HEK293 (cell line): ENCODE data around the gene TFE3.
A peak's percentile ranks its signal among the peaks of the same experiment; 100 is the strongest.

ENCODE experiments used
- ATF2 ChIP-seq: fragments of 450-650 bp; formaldehyde crosslinking; IDR thresholded peaks from 2 replicates; pipeline ENCODE4 v1.5.1; 2016; ENCODE audit warnings: missing biosample characterization, missing genetic modification characterization, low read depth
- KLF16 ChIP-seq: fragments of 450-650 bp; formaldehyde crosslinking; IDR thresholded peaks from 2 replicates; pipeline ENCODE4 v1.5.1; 2017; ENCODE audit warnings: missing biosample characterization, missing genetic modification characterization
- MZF1 ChIP-seq: fragments of 450-650 bp; formaldehyde crosslinking; IDR thresholded peaks from 2 replicates; pipeline ENCODE4 v1.5.1; 2017; ENCODE audit warnings: missing biosample characterization, missing genetic modification characterization, borderline replicate concordance
- OSR2 ChIP-seq: fragments of 450-650 bp; formaldehyde crosslinking; IDR thresholded peaks from 2 replicates; pipeline ENCODE4 v1.5.1; 2016; ENCODE audit warnings: missing biosample characterization, missing genetic modification characterization
- SETDB1 ChIP-seq: IDR thresholded peaks from one replicate; pipeline ENCODE4 v1.6.1; 2017; ENCODE audit warnings: mild to moderate bottlenecking, low read length, moderate library complexity, mixed read lengths; ENCODE audit not compliant: insufficient read length
- SP2 ChIP-seq: fragments of 450-650 bp; formaldehyde crosslinking; IDR thresholded peaks from 2 replicates; pipeline ENCODE4 v1.5.1; 2016; ENCODE audit warnings: missing biosample characterization, missing genetic modification characterization
- ZBTB11 ChIP-seq: fragments of 450-650 bp; formaldehyde crosslinking; conservative IDR thresholded peaks from 2 replicates; pipeline ENCODE4 v1.5.1; 2016; ENCODE audit warnings: low read depth, missing biosample characterization, missing genetic modification characterization
- ZBTB7A ChIP-seq: fragments of 450-650 bp; formaldehyde crosslinking; IDR thresholded peaks from 2 replicates; pipeline ENCODE4 v1.5.1; 2016; ENCODE audit warnings: low read depth, missing biosample characterization, missing genetic modification characterization
- ZNF138 ChIP-seq: fragments of 450-650 bp; formaldehyde crosslinking; IDR thresholded peaks from 2 replicates; pipeline ENCODE4 v1.5.1; 2016; ENCODE audit warnings: missing biosample characterization, missing genetic modification characterization, borderline replicate concordance
- ZNF223 ChIP-seq: fragments of 450-650 bp; formaldehyde crosslinking; IDR thresholded peaks from 2 replicates; pipeline ENCODE4 v1.5.1; 2016; ENCODE audit warnings: missing biosample characterization, missing genetic modification characterization
- ZNF23 ChIP-seq: fragments of 450-650 bp; formaldehyde crosslinking; IDR thresholded peaks from 2 replicates; pipeline ENCODE4 v1.5.1; 2016; ENCODE audit warnings: missing biosample characterization, missing genetic modification characterization, borderline replicate concordance
- ZNF248 ChIP-seq: fragments of 450-650 bp; formaldehyde crosslinking; IDR thresholded peaks from 2 replicates; pipeline ENCODE4 v1.5.1; 2017; ENCODE audit warnings: missing biosample characterization, missing genetic modification characterization
- ZNF311 ChIP-seq: fragments of 450-650 bp; formaldehyde crosslinking; IDR thresholded peaks from 2 replicates; pipeline ENCODE4 v1.5.1; 2017; ENCODE audit warnings: missing biosample characterization, missing genetic modification characterization, borderline replicate concordance
- ZNF341 ChIP-seq: fragments of 450-650 bp; formaldehyde crosslinking; IDR thresholded peaks from 2 replicates; pipeline ENCODE4; 2016; ENCODE audit warnings: low read depth, missing biosample characterization, missing genetic modification characterization
- ZNF449 ChIP-seq: fragments of 450-650 bp; formaldehyde crosslinking; IDR thresholded peaks from 2 replicates; pipeline ENCODE4 v1.5.1; 2017; ENCODE audit warnings: missing biosample characterization, mild to moderate bottlenecking, missing genetic modification characterization, moderate library complexity
- ZNF585B ChIP-seq: fragments of 450-650 bp; formaldehyde crosslinking; IDR thresholded peaks from 2 replicates; pipeline ENCODE4 v1.5.1; 2016; ENCODE audit warnings: missing biosample characterization, missing genetic modification characterization
- ZNF596 ChIP-seq: fragments of 450-650 bp; IDR thresholded peaks from 2 replicates; pipeline ENCODE4 v1.5.0; 2018; ENCODE audit warnings: missing biosample characterization, mild to moderate bottlenecking, missing genetic modification characterization, moderate library complexity
- ZNF658 ChIP-seq: fragments of 450-650 bp; formaldehyde crosslinking; IDR thresholded peaks from 2 replicates; pipeline ENCODE4; 2016; ENCODE audit warnings: missing biosample characterization, missing genetic modification characterization
- ZNF76 ChIP-seq: fragments of 450-650 bp; formaldehyde crosslinking; IDR thresholded peaks from 2 replicates; pipeline ENCODE4; 2016; ENCODE audit warnings: low read depth, missing biosample characterization, missing genetic modification characterization, borderline replicate concordance
- ZNF776 ChIP-seq: fragments of 450-650 bp; formaldehyde crosslinking; IDR thresholded peaks from 2 replicates; pipeline ENCODE4 v1.5.0; 2017; ENCODE audit warnings: missing biosample characterization, missing genetic modification characterization, borderline replicate concordance
- ZNF791 ChIP-seq: fragments of 450-650 bp; formaldehyde crosslinking; IDR thresholded peaks from 2 replicates; pipeline ENCODE4 v1.5.1; 2016; ENCODE audit warnings: missing biosample characterization, missing genetic modification characterization
- TF ChIP-seq, protein P1 (sequence below): fragments of 450-650 bp; formaldehyde crosslinking; IDR thresholded peaks from 2 replicates; pipeline ENCODE4 v1.5.1; 2016; ENCODE audit warnings: missing biosample characterization, missing genetic modification characterization
- TF ChIP-seq, protein P2 (sequence below): IDR thresholded peaks from 2 replicates; pipeline ENCODE4 v1.6.1; 2011; ENCODE audit warnings: mild to moderate bottlenecking, low read depth, low read length, borderline replicate concordance
- TF ChIP-seq, protein P3 (sequence below): fragments of 450-650 bp; formaldehyde crosslinking; IDR thresholded peaks from 2 replicates; pipeline ENCODE4 v1.5.1; 2016; ENCODE audit warnings: missing biosample characterization, missing genetic modification characterization, borderline replicate concordance

The TFE3 gene

GRCh38 chrX:49073601-49074575 is 30.7 kb upstream of the TFE3 start, which contains the start of gene PRAF2 (continued):
- TF ChIP-seq, protein P1, sequence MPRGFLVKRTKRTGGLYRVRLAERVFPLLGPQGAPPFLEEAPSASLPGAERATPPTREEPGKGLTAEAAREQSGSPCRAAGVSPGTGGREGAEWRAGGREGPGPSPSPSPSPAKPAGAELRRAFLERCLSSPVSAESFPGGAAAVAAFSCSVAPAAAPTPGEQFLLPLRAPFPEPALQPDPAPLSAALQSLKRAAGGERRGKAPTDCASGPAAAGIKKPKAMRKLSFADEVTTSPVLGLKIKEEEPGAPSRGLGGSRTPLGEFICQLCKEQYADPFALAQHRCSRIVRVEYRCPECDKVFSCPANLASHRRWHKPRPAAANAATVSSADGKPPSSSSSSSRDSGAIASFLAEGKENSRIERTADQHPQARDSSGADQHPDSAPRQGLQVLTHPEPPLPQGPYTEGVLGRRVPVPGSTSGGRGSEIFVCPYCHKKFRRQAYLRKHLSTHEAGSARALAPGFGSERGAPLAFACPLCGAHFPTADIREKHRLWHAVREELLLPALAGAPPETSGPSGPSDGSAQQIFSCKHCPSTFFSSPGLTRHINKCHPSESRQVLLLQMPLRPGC (tag by site-specific recombination) = no peak
- TF ChIP-seq SETDB1 (no peak), ZNF585B (no peak), ZNF138 (tag by site-specific recombination) (no peak), ZNF311 (tag by site-specific recombination) (no peak), ZBTB11 (tag by site-specific recombination) (peak; percentile 89), ZNF223 (tag by site-specific recombination) (no peak), MZF1 (no peak), KLF16 (tag by site-specific recombination) (0 out of 2 replicates have a peak, but pooled peaks have one; percentile 48), ZNF341 (tag by site-specific recombination) (peak; percentile 90), ATF2 (tag by site-specific recombination) (no peak), ZNF596 (tag by site-specific recombination) (no peak), OSR2 (tag by site-specific recombination) (no peak), SP2 (peak; percentile 79), ZNF658 (tag by site-specific recombination) (no peak), ZNF76 (tag by site-specific recombination) (peak; percentile 98), ZNF791 (no peak), ZNF776 (no peak), ZNF23 (tag by site-specific recombination) (no peak), ZBTB7A (tag by site-specific recombination) (no peak), ZNF449 (tag by site-specific recombination) (no peak), ZNF248 (tag by site-specific recombination) (no peak)
- TF ChIP-seq, protein P2, sequence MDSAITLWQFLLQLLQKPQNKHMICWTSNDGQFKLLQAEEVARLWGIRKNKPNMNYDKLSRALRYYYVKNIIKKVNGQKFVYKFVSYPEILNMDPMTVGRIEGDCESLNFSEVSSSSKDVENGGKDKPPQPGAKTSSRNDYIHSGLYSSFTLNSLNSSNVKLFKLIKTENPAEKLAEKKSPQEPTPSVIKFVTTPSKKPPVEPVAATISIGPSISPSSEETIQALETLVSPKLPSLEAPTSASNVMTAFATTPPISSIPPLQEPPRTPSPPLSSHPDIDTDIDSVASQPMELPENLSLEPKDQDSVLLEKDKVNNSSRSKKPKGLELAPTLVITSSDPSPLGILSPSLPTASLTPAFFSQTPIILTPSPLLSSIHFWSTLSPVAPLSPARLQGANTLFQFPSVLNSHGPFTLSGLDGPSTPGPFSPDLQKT = no peak
- TF ChIP-seq, protein P3, sequence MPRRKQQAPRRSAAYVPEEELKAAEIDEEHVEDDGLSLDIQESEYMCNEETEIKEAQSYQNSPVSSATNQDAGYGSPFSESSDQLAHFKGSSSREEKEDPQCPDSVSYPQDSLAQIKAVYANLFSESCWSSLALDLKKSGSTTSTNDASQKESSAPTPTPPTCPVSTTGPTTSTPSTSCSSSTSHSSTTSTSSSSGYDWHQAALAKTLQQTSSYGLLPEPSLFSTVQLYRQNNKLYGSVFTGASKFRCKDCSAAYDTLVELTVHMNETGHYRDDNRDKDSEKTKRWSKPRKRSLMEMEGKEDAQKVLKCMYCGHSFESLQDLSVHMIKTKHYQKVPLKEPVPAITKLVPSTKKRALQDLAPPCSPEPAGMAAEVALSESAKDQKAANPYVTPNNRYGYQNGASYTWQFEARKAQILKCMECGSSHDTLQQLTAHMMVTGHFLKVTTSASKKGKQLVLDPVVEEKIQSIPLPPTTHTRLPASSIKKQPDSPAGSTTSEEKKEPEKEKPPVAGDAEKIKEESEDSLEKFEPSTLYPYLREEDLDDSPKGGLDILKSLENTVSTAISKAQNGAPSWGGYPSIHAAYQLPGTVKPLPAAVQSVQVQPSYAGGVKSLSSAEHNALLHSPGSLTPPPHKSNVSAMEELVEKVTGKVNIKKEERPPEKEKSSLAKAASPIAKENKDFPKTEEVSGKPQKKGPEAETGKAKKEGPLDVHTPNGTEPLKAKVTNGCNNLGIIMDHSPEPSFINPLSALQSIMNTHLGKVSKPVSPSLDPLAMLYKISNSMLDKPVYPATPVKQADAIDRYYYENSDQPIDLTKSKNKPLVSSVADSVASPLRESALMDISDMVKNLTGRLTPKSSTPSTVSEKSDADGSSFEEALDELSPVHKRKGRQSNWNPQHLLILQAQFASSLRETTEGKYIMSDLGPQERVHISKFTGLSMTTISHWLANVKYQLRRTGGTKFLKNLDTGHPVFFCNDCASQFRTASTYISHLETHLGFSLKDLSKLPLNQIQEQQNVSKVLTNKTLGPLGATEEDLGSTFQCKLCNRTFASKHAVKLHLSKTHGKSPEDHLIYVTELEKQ (tag by site-specific recombination) = no peak
